ENCODE results near the gene USP13.
"Not testable (repeated sequence)": the region's sequence is repeated elsewhere in the genome, so short reads cannot be mapped to it uniquely, and the experiment has no call there.

The USP13 gene, protein sequence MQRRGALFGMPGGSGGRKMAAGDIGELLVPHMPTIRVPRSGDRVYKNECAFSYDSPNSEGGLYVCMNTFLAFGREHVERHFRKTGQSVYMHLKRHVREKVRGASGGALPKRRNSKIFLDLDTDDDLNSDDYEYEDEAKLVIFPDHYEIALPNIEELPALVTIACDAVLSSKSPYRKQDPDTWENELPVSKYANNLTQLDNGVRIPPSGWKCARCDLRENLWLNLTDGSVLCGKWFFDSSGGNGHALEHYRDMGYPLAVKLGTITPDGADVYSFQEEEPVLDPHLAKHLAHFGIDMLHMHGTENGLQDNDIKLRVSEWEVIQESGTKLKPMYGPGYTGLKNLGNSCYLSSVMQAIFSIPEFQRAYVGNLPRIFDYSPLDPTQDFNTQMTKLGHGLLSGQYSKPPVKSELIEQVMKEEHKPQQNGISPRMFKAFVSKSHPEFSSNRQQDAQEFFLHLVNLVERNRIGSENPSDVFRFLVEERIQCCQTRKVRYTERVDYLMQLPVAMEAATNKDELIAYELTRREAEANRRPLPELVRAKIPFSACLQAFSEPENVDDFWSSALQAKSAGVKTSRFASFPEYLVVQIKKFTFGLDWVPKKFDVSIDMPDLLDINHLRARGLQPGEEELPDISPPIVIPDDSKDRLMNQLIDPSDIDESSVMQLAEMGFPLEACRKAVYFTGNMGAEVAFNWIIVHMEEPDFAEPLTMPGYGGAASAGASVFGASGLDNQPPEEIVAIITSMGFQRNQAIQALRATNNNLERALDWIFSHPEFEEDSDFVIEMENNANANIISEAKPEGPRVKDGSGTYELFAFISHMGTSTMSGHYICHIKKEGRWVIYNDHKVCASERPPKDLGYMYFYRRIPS
- 1.8 to 11.8 (median 7.3) reads per million in 17 experiments for total RNA-seq

DNA sequence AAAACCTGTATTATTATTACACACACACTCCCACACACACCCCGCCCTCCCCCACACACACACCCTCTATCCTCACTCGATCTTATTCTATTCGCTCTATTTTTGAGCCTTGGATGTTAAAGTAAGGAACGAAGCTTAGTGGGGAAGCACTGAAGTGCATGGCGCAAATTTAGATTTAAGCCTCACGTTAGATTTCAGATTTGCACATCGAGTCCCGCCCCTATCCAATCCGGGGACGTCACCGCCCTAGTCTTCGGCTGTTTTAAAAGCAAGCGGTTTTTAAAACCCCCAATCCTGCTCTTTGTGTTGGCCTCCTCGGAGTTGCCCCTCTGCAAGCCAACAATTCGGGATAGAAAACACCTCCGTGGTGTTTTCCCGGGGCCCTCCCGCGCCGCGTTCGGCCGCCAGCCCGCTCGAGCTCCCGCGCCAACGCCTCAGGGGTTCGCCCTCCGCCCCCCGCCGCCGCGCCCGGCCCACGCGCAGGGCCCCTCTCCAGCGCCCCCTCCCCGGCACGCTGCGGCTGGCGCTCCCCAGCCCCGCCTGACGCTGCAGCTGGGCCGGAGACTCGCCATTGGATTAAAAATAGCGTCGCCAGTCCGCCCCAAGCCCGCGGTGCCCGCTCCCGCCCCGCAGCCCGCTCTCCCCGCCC lies at the start of gene USP13:
TSS of gene USP13 (plus strand) at position 594 of the 649 bp plus-strand sequence. CDS start 186 bp downstream, outside the sequence.
- peak; percentile 41 to 79 (median 58) for DNase-seq

DNA sequence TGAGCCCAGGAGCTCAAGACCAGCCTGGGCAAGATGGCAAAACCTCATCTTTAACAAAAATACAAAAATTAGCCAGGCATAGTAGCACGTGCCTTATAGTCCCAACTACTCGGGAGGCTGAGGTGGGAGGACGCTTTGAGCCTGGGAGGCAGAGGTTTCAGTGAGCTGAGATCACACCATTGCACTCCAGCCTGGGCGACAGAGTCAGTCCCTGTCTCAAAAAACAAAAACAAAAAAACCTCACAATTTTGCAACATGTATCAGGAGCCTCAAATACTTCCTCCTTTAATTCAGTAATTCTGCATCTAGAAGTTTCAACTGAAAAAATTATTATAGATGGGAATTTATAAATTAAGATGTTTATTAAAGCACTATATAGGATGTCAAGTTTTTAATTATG lies 49.5 kb upstream of the USP13 start:
- peak; percentile 8 to 63 (median 44) for DNase-seq

DNA sequence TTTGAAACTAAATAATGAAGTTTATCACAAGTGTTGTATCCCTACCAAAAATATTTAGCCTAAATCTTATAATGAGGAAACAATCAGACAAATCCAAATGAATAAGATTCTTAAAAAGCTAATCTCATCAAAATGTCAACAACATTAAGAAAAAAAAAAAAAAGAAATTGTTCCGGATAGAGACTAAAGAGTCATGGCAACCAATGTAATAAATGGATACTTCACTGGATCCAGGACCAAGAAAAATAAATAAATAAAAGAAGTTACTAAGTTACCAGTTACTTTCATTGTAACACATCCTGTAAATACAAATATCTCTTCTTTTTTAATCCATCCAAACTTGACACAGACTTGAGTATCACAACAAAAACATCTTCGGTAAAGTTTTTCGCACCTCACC lies 49.0 kb upstream of the USP13 start:
- peak in 1 of 4 experiments; percentile 7 for DNase-seq

DNA sequence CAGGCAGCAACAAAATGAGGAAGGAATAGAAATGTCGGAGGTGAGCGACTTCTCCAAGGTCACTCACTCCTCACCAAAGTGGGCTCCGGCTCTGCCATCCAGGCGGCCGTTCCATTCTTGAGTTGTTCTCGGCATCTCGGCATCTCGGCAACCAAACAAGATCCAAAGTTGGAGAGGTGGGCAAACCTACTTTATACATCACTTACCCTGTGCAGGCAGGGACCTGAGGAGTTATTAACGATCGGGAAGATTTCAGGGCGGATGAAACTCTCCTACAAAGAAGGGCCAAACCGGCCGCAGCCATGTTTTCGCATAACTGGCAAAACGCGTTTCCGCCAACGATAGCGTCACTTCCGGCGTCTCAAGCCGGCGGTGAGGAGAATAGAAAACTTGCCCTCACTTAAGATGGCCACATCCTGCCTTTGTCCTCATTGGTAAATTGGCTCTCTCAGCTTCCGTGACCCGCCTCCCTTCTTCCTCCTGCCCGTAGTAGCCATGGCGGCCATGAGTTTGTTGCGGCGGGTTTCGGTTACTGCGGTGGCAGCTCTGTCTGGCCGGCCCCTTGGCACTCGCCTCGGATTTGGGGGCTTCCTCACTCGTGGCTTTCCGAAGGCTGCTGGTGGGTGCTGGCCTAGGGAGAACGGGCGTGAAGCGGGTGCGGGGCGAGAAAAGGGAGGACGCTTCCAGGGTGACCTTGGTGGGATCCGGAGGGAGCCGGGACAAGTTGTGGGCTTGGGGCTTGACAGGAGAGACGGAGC lies 48.3 kb upstream of the USP13 start, which contains the start of the genes MRPL47 and NDUFB5:
TSS of gene MRPL47 (minus strand) at position 318 of the 758 bp plus-strand sequence. CDS start at position 304, 14 bp downstream.
TSS of gene NDUFB5 (plus strand) at position 474 of the 758 bp plus-strand sequence. CDS start at position 496, 22 bp downstream.
- peak; percentile 96 to 98 (median 96) for DNase-seq

DNA sequence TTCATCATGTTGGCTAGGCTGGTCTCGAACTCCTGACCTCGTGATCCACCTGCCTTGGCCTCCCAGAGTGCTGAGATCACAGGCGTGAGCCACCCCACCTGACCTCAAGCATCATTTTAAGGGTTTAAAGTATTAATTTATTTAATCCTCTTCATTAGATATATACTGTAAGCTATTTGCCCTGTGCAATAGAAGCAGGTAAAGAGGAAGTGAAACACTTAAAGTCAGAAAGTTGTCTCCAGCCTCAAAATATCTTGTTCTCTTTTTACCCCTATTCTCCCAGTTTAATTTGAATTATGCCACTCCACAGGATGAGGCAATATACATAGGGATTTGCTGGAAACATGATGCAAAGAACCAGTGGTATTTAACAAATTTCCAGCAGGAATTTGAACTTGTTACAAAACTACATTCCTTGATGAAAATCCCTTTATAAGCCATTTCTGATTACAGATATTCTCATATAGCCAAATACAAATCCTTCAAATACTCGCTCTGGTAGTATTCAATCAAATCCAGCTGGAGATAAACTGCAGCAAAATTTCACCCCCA lies 46.2 kb upstream of the USP13 start:
- DNase-seq = peak in 2 of 4 experiments; percentile 10 to 16

DNA sequence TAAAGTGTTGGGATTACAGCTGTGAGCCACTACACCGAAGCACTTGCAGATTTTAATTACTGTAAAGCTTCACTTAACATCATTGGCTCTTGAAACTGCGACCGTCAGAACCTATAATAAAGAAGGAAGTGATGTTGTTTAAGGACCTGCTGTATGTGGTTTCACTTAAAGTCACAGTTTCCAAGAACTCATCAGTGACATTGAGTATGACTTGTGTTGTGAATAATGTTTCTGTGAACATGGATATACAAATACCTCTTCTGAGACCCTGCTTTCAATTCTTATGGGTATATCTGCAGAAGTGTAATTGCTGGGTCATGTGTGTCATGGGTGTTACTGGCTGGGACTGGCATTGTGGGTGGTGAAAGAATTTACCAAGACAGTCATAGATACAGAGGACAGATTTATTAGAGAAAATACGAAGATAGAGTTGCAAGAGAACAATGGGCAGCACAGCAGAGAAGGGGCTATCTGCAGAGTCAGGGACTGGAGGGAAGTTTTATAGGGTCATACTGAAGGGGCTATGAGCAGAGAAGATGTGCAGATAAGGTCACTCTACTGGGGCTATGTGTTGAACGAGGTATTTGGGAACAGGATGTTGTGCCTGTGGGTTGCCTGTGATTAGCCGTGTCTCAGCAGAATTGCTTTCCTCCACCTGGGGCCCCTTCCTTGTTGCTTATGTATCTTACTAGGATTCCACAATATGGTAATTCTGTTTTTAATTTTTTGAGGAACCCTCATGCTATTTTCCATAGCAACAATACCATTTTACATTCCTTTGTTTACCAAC lies 43.7 kb upstream of the USP13 start:
- peak; percentile 16 to 56 (median 38) for DNase-seq

DNA sequence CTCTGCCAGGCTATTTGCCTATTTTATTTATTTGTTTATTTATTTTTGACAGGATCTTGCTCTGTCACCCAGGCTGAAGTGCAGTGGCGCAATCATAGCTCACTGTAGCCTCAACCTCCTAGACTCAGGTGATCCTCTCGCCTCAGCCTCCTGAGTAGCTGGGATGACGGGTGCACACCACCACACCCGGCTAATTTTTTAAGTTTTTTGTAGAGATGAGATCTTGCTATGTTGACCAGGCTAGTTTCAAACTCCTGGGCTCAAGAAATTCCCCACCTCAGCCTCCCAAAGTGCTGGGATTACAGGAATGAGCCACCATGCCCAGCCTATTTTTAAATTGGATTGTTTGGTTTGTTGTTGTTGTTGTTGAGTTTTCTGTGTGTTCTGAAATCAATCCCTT lies 42.8 kb upstream of the USP13 start:
- DNase-seq = no peak

DNA sequence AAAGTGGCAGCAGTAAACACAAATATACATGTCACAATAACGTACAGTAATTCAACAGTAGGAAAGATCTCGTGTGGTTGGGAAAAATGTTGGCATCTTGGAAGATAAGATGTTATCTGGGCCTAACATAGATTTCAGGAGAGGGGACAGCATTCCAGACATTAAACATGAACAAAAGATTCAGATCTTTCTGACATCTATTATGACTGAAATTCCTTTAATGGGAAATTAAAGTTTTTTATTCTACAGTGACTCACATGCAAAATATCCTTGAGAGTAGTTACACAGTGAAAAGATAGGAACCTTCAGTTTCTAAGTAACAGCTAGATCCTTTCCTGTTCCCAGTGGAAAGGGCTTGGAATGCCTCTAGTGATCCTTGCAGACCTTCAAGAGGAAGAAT lies 39.0 kb upstream of the USP13 start:
- no peak for DNase-seq

DNA sequence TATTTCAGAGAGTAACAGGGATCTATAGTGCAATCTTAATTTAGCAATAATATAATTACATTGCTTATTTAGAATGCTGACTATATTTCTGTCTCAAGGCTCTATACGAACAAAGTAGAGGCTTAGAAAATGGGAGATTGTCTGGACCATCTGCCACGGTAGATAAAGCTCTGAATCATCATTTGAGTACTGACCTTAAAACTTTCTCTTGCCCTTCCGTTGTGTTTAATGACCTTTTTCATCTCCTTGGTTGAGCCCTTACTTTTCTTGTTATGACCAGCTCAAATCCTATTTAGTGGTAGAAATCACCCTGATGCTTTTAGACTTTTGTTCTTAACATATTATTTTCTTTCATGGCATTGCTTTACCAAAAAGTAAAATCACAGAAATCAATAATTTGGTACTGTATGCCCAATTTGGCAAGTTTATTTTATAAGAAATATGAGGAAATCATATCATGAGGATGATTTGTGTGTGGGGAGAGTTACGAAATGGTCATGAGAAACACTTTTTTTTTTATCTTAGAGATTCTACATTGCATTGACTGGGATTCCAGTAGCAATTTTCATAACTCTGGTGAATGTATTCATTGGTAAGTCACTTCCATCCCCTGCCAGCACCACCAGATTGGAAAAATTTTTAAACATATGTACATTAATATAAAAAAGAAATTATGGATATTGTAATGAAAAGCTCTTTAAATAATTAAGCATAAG lies 37.2 kb upstream of the USP13 start:
- peak in 2 of 4 experiments; percentile 32 to 40 for DNase-seq

DNA sequence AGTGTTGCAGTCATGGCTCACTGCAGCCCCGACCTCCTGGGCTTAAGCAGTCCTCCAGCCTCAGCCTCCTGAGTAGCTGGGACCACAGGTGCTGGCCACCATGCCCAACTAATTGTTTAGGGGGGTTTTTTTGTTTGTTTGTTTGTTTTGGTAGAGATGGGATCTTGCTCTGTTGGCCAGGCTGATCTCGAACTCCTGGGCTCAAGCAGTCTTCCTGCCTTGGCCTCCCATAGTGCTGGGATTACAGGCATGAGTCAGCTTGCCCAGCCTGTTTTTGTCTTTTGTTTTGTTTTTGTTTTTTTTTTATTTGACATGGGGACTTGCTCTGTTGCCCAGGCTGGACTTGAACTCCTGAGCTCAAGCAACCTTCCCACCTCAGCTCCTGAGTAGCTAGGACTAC lies 30.8 kb upstream of the USP13 start:
- no peak for DNase-seq

DNA sequence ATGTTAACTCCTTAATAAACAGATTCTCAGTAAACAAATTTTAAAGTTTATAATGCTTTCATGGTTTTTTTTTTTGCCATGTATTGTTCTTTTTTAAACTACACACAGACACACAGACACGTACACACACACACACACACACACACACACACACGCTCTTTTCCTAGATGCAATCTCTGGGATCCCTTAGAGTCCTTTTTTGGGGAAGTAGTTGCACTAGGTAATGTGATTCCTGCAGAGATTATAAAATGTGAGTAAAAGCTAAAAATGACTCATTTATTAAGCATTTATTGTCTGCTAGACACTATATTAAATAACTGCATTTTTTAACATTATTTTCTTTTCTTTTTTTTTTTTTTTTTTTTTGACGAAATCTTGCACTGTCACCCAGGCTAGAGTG lies 28.4 kb upstream of the USP13 start:
- DNase-seq = no peak

DNA sequence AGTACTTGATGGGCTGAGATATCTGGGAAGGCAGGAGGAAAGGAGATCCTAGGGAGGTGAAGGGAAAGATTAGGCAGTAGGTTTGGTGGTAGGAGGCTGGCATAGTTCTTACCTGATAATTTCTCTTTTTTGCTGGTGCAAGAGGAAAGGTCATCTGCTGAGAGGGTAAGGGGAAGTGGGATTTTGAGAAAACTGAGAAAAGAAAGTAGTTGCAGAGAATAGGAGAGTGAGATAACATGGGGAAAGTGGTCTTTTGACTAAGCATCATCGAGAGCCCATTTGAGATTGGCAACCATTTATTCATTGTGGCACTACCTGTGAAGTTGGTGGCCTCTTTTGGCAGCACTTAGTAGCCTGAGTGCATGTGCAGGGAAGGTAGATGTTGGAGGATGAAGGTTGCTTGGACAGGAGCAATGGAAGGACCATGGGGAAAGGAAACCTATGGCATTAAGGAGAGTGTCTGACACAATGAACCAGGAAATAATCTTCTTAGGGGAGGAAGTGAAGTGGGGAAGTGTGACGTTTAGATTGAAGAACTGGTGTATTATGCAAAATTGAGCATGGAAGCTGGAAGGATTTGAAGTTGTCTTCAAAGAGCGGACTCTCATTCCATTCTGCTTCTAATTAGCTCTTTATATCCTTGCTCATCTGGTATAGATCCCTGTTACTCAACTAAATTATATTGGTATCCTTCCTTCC lies 21.9 kb upstream of the USP13 start:
- no peak for DNase-seq

DNA sequence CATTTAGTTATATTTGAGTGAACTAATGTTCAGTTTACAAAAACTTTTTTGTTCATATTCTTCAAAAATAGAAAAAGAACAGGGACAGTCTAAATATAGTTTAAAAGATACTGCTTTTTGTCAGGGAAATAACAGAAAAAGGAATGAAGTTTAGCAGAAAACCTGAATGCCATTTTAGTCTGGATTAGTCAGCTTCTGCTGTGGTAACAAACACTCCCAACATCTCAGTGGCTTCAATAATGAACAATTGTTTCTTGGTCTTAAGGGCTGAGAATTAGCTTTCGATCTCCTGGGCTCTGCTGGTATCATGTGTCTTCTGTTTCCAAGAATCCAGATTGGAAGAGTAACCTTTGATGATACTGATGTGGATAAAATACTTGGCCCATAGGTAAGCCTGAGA lies 12.4 kb upstream of the USP13 start:
- no peak for DNase-seq

DNA sequence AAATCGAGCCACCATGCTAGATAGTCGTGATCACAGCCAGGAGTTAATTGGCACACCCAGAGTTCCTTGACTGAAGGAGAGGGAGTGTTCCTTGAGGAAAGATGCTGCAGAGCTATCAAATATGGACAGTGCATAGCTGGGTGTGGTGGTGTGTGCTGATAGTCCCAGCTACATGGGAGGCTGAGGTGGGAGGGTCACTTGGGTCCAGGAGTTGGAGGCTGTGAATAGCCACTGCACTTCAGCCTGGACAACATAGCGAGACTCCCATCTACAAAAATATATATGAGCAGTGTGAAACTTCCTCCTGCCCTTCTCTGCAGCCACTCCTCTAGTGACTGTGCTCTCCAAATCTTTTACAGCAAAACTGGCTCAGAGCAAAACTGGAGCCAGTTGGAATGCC lies 10.0 kb upstream of the USP13 start:
- no peak for DNase-seq

DNA sequence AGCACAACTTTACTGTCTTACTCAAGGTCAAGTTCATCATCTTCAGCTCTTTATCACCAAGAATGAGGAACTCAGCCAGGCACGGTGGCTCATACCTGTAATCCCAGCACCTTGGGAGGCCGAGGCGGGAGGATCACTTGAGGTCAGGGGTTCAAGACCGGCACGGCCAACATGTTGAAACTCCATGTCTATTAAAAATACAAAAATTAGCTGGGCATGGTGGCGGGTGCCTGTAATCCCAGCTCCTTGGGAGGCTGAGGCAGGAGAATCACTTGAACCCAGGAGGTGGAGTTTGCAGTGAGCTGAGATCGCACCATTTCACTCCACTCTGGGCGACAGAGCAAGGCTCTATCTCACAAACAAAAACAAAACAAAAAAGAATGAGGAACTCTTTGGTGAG lies 9.0 kb upstream of the USP13 start:
- DNase-seq = not testable (repeated sequence)

DNA sequence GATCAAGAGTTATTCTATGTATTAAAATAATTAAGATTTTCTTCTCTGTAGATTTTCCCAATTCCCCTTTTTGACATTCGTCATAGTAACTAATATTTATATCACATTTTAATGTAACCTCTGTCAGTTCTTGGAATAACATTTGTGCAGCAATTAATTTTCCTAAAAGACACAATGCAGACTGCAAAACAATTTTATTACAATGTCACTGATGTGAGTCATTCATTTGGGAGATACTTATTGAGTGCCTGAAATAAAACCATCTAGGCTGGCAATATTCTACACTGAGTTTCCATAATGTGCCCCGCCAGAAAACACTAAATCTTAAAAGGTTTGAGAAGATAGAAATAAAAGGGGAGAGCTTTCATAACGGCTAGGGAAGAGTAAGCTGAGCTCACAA lies 6.7 kb upstream of the USP13 start:
- DNase-seq = no peak

DNA sequence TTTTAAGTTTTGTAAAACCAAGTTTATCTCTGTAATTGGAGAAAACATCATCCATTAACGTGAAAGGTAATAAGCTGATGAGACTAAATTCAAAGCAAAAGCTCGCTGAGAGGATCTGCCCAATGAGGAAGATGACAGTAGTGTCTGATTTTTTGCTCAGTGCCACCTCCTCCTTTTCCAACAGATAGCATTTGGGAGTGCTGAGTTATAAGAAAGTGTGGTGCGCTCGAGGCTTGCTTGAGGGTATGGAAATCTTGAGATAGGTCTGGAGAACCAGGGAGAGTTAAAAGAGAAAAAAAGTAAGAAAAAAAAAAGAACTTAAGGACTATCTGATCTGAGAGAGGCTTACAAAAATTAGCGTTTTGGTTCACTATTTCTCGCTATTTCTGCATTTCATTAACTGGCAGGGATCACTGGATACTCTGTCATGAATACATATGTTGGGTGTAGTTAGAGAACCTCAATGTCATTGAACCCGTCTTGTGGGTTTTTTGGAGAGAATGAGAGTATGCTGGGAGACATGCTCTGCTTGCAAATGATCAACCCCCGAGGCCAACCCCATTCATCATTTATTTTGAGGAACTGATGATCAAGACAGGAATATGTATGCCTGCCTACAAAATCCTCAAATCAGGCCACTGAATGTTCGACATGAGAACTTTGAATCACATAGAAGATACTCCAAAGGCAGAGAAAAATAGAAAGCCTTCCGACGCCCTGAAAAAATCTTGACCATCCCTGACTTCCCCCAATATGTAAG lies 973 bp upstream of the USP13 start:
- peak in 3 of 4 experiments; percentile 5 to 19 (median 17) for DNase-seq

DNA sequence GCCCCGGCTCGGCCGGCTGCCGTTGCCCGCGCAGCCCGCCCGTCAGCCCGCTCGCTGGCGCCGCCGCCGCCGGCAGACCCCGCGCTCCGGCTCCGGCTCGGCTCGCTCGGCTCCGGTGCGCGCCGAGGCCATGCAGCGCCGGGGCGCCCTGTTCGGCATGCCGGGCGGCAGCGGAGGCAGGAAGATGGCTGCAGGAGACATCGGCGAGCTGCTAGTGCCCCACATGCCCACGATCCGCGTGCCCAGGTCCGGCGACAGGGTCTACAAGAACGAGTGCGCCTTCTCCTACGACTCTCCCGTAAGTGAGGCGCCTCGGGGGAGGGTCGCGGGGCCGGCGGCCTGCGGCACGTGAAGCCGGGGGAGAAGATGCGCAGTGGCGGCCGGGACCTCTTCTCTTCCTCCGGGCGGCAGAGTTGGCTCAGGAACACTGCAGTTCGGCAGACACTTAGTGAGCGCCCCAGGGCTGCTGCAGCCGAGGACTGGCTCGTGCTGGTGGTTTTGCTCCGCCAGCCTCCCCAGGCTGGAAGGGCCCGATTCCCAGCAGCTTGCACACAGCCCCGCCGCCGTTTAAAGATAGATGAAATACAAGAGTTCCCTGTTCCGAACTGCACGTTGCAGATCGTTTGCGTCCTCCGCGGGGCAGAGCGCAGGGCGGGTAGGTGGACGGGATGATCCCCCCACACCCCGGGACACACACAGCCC lies 407 bp downstream of the USP13 start:
- peak; percentile 54 to 79 (median 70) for DNase-seq
